PC-9 (cell line): ENCODE data around the gene RGS9. TPM values are rescaled to one million over a fixed set of nuclear protein-coding genes. Genes with fewer than 3 reads are reported as not detected.

Experiments used
- BruUV-seq: library from RNA; stranded (reverse); fragments of 400-500 nt; replicated peaks from 2 replicates; lab custom pipeline; 2021; lab: Mats Ljungman, UMichigan
- CTCF ChIA-PET: fragments of 300-600 bp; sonication (Branson Sonifier 250); formaldehyde crosslinking; loops from one replicate; lab custom pipeline; 2022; ENCODE audit warnings: antibody characterized with exemption; lab: Charles Lee
- POLR2A ChIA-PET: fragments of 300-600 bp; sonication (Branson Sonifier 250); formaldehyde crosslinking; loops from one replicate; lab custom pipeline; 2022; ENCODE audit warnings: antibody characterized with exemption; ENCODE audit not compliant: unreplicated experiment; lab: Charles Lee
- DNase-seq, 2 experiments: peaks; one replicate each; pipeline versions ENCODE4 v3.0.0 to v3.0.0-alpha.2; 2015 to 2022; ENCODE audit warnings: mixed read lengths in 1 of 2
- H2AFZ ChIP-seq: fragments of 200-600 bp; sonication (generic); 2 replicates; pipeline ENCODE4 v1.8.1; 2017; ENCODE audit warnings: antibody characterized with exemption
- H3F3A ChIP-seq: fragments of 200-600 bp; sonication (generic); 2 replicates; pipeline ENCODE4 v1.8.1; 2017; ENCODE audit warnings: antibody characterized with exemption, mild to moderate bottlenecking, low read depth; ENCODE audit not compliant: insufficient read depth
- H3K27ac ChIP-seq: fragments of 200-600 bp; sonication (generic); 2 replicates; pipeline ENCODE4 v1.6.1; 2016; ENCODE audit warnings: mixed run types
- H3K27me3 ChIP-seq: fragments of 200-600 bp; sonication (generic); 2 replicates; pipeline ENCODE4 v1.6.1; 2016; ENCODE audit warnings: low read depth, mixed run types; ENCODE audit not compliant: insufficient read depth
- H3K36me3 ChIP-seq: fragments of 200-600 bp; sonication (generic); 2 replicates; pipeline ENCODE4 v1.6.1; 2016; ENCODE audit warnings: low read depth, mixed run types
- H3K4me1 ChIP-seq: fragments of 200-600 bp; sonication (generic); replicated peaks from 2 replicates; pipeline ENCODE4 v1.6.1; 2016; ENCODE audit warnings: mixed run types; ENCODE audit not compliant: insufficient read depth
- H3K4me2 ChIP-seq: fragments of 200-600 bp; sonication (generic); 2 replicates; pipeline ENCODE4 v1.6.1; 2017; ENCODE audit warnings: mixed run types
- H3K4me3 ChIP-seq: fragments of 200-600 bp; sonication (generic); 2 replicates; pipeline ENCODE4 v1.6.1; 2016; ENCODE audit warnings: mixed run types
- H3K79me2 ChIP-seq: fragments of 200-600 bp; sonication (generic); 2 replicates; pipeline ENCODE4 v1.6.1; 2017; ENCODE audit warnings: low read depth, mixed run types
- H3K9me2 ChIP-seq: fragments of 200-600 bp; sonication (generic); 2 replicates; pipeline ENCODE4 v1.8.1; 2017; ENCODE audit warnings: mild to moderate bottlenecking; ENCODE audit not compliant: insufficient read depth
- H3K9me3 ChIP-seq: fragments of 200-600 bp; sonication (generic); 2 replicates; pipeline ENCODE4 v1.8.1; 2016; ENCODE audit warnings: low read depth; ENCODE audit not compliant: insufficient read depth
- H4K20me1 ChIP-seq: fragments of 200-600 bp; sonication (generic); 2 replicates; pipeline ENCODE4 v1.8.1; 2017; ENCODE audit not compliant: insufficient read depth
- EZH2 ChIP-seq: fragments of 200-600 bp; sonication (generic); IDR thresholded peaks from 2 replicates; pipeline ENCODE4 v1.8.0; 2017; ENCODE audit warnings: antibody characterized with exemption, low read depth
- intact Hi-C: fragments of 100-400 bp; cut with micrococcal nuclease; formaldehyde crosslinking; loops from one replicate; pipeline ENCODE4 v1.10.0; 2022; ENCODE audit not compliant: unreplicated experiment
- total RNA-seq: library from RNA; stranded (reverse); gene quantifications from 2 replicates; pipeline ENCODE4 v1.2.3, GENCODE V29; 2021
- TF ChIP-seq, protein P1 (sequence below): fragments of 200-600 bp; sonication (generic); conservative IDR thresholded peaks from 2 replicates; pipeline ENCODE4 v1.6.1; 2017; ENCODE audit warnings: mixed run types, antibody characterized with exemption, mild to moderate bottlenecking, moderate library complexity

RGS9 gene
- total RNA-seq, 1 experiment from 2014 or later = 6.1 TPM

DNA sequence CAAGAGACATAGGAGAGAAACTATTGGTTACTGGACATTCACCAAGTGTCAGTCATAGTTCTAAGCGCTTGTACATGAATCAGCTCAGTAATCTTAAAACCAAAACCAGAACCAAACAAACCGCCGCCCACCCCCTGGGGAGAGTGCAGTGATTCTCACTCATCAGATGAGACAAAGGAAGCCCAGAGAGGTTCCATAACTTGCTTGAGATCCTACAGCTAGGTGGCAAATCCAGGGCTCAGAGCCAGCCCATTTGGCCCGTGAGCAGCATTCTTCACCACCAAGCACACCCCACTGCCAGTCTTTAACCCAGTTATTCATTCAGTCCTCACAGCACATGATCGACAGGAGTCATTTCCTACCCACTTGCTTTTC is 37.2 kb upstream of the RGS9 start:
- ChIA-PET POLR2A (no interaction called here), CTCF (interaction anchor here (0.6 to 1.1 kb wide), 8 partner anchors 12 to 134 kb away, joined by 3 to 8 read pairs (median 4); no protein-coding TSS in a partner anchor)
- Histone ChIP-seq H3F3A (peaks cover 14% of the 10 kb centered on the region), H3K9me3 (no peaks in the 10 kb centered on the region), H3K9me2 (no peaks in the 10 kb centered on the region), H3K79me2 (no peaks in the 10 kb centered on the region), H3K27ac (peak overlapping the region; percentile 84), H3K4me3 (peak overlapping the region; percentile 54), H3K36me3 (no peaks in the 10 kb centered on the region), H2AFZ (peak overlapping the region; percentile 66), H3K27me3 (no peaks in the 10 kb centered on the region), H3K4me1 (peaks cover 35% of the 10 kb centered on the region), H3K4me2 (peak overlapping the region; percentile 88), H4K20me1 (no peaks in the 10 kb centered on the region)
- TF ChIP-seq, protein P1, sequence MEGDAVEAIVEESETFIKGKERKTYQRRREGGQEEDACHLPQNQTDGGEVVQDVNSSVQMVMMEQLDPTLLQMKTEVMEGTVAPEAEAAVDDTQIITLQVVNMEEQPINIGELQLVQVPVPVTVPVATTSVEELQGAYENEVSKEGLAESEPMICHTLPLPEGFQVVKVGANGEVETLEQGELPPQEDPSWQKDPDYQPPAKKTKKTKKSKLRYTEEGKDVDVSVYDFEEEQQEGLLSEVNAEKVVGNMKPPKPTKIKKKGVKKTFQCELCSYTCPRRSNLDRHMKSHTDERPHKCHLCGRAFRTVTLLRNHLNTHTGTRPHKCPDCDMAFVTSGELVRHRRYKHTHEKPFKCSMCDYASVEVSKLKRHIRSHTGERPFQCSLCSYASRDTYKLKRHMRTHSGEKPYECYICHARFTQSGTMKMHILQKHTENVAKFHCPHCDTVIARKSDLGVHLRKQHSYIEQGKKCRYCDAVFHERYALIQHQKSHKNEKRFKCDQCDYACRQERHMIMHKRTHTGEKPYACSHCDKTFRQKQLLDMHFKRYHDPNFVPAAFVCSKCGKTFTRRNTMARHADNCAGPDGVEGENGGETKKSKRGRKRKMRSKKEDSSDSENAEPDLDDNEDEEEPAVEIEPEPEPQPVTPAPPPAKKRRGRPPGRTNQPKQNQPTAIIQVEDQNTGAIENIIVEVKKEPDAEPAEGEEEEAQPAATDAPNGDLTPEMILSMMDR = no peak
- no peak for TF ChIP-seq EZH2
- DNase-seq = peak; percentile 49 to 76
- TSS peak; percentile 82 for BruUV-seq
- intact Hi-C loops = loop anchor here (1.0 to 10.0 kb wide), 7 partner anchors 38 to 325 kb away; no protein-coding TSS in a partner anchor

DNA sequence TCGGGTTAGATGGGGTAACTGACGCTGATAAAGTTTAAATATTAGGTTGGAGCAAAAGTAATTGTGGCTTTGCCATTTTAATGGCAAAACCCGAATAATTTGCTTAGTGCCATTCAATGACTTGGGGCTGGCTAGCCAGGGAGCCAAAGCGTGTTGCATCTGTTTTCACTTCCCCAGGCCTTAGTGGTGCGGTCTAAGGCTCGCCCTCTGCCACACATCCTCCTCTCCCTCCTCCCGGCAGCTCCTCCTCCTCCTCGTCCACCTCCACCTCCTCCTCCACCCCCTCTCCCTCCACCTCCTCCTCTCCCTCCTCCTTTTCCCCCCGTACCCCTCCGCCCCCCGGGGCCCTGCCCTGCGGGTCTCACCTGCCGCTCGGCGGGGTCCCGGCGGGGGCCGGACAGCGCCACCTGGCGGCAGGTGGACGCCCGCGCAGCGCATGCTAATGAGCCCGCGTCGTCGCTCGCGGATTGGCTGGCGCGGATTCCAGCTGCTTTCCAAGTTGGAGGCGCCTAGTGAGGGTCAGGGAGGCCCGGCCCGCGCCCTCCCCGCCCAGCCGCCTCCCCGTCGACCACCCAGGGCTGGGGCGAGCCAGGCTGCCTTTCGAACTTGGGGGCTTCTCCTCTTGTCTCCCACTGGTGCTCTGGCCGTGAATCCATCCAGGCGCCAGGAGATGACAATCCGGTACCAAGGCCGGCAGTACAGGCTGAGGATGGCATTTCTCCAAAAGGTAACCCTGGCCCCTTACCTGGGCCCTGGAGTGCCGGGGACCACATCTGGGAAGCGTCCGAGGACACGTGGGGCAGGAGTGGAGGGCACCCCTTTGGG is 36.6 kb upstream of the RGS9 start:
- peak; percentile 47 to 81 for DNase-seq
- Histone ChIP-seq H3K79me2 (no peaks in the 10 kb centered on the region), H2AFZ (peak overlapping the region; percentile 70), H3K27ac (peak overlapping the region; percentile 84), H3K4me1 (peaks cover 39% of the 10 kb centered on the region), H3F3A (peaks cover 14% of the 10 kb centered on the region), H3K36me3 (no peaks in the 10 kb centered on the region), H3K27me3 (no peaks in the 10 kb centered on the region), H3K9me3 (no peaks in the 10 kb centered on the region), H3K9me2 (no peaks in the 10 kb centered on the region), H3K4me3 (peak overlapping the region; percentile 54), H3K4me2 (peak overlapping the region; percentile 88), H4K20me1 (no peaks in the 10 kb centered on the region)
- POLR2A ChIA-PET = interaction anchor here (0.7 kb wide), 1 partner anchor 361 kb away, joined by 6 read pairs; no protein-coding TSS in a partner anchor
- no peak for TF ChIP-seq EZH2
- TF ChIP-seq, protein P1 = peak; percentile 93
- CTCF ChIA-PET = interaction anchor here (0.6 to 1.1 kb wide), 7 partner anchors 12 to 483 kb away, joined by 3 to 8 read pairs (median 4); partner anchors contain the start of gene LRRC37A3
- BruUV-seq = no TSS peak
- intact Hi-C loops = loop anchor here (1.0 to 10.0 kb wide), 7 partner anchors 38 to 326 kb away; no protein-coding TSS in a partner anchor

DNA sequence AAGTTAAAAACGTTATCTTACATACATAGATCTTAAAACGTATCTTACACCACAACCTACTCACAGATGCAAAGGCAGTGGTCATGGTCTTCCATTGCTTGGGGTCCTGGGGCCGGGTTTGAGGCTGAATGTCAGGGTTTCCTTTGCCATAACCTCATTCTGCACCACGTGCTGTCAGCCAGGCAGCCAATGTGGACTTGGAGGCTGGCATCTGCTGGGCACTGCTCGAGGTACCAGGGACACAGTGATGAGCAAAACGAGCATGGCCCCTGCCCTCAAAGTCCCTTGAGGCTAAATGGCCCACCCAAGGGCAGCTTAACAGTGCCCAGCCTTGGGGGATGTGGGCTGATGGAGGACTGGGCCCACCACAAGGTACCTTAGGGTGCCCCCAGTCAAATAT is 35.8 kb upstream of the RGS9 start:
- H4K20me1 ChIP-seq = no peaks in the 10 kb centered on the region
- peaks cover 47% of the 10 kb centered on the region for H3K4me1 ChIP-seq
- TF ChIP-seq EZH2 = no peak
- TF ChIP-seq, protein P1 = no peak
- BruUV-seq = no TSS peak
- peak overlapping the region; percentile 88 for H3K4me2 ChIP-seq
- no peaks in the 10 kb centered on the region for H3K79me2 ChIP-seq
- H3K27ac ChIP-seq = no peak overlapping the region
- no peak overlapping the region for H2AFZ ChIP-seq
- H3F3A ChIP-seq = peaks cover 20% of the 10 kb centered on the region
- intact Hi-C loops = loop anchor here (2.0 to 10.0 kb wide), 5 partner anchors 97 to 327 kb away; no protein-coding TSS in a partner anchor
- no peaks in the 10 kb centered on the region for H3K9me3 ChIP-seq
- ChIA-PET CTCF (interaction anchor here (0.8 kb wide), 1 partner anchor 182 kb away, joined by 3 read pairs; the partner anchor contains the start of gene LRRC37A3), POLR2A (no interaction called here)
- no peak for DNase-seq
- H3K9me2 ChIP-seq = no peaks in the 10 kb centered on the region
- H3K27me3 ChIP-seq = no peaks in the 10 kb centered on the region
- peak overlapping the region; percentile 54; the same call in 1 of the 2 replicates for H3K4me3 ChIP-seq
- H3K36me3 ChIP-seq = no peaks in the 10 kb centered on the region
